ENCODE results near the gene MSRB2.
"Not testable (repeated sequence)": the region's sequence is repeated elsewhere in the genome, so short reads cannot be mapped to it uniquely, and the experiment has no call there.

MSRB2 gene

DNA sequence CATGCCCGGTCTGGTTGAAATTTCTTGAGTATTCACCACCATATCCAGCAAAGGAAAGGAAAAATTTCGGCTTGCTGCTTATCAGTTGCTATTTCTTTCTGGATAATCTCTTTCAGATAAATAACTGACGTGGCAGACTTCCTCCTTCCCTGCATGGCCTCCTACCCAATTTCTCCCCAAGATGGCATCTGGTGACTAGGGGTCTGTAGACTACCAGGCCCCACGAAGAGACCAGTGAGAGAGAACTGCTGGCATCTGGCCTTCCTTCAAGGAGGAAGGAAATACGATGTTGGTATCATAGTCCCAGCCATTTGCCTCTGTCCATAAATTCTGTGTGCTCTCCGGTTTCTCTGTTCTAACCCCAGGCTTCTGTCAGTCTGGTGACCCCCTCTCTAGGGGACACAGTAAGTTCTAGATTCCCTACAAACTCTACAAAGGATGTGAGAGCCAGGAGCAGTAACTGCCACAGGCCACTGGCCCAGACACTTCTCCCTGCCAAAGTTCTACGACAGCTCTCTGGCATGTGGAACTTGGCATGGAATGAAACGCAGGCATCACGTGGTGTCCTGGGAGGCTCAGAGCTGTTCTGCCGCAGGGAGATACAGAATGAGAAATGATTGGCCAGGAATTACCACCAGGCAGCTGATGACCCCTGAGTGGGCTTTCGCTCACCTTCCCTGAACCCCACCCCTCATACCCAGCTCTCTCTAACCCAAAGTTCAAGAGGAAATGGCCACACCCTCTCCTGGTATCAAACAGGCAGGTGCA lies 30.0 kb upstream of the MSRB2 start:
- DNase-seq (ENCODE audit: extremely low read depth, low read depth) = peak; percentile 8
- TF ChIP-seq, protein P1, sequence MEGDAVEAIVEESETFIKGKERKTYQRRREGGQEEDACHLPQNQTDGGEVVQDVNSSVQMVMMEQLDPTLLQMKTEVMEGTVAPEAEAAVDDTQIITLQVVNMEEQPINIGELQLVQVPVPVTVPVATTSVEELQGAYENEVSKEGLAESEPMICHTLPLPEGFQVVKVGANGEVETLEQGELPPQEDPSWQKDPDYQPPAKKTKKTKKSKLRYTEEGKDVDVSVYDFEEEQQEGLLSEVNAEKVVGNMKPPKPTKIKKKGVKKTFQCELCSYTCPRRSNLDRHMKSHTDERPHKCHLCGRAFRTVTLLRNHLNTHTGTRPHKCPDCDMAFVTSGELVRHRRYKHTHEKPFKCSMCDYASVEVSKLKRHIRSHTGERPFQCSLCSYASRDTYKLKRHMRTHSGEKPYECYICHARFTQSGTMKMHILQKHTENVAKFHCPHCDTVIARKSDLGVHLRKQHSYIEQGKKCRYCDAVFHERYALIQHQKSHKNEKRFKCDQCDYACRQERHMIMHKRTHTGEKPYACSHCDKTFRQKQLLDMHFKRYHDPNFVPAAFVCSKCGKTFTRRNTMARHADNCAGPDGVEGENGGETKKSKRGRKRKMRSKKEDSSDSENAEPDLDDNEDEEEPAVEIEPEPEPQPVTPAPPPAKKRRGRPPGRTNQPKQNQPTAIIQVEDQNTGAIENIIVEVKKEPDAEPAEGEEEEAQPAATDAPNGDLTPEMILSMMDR (IDR thresholded peaks at IDR 0.05; ENCODE audit: low read depth, low read length) = no peak

DNA sequence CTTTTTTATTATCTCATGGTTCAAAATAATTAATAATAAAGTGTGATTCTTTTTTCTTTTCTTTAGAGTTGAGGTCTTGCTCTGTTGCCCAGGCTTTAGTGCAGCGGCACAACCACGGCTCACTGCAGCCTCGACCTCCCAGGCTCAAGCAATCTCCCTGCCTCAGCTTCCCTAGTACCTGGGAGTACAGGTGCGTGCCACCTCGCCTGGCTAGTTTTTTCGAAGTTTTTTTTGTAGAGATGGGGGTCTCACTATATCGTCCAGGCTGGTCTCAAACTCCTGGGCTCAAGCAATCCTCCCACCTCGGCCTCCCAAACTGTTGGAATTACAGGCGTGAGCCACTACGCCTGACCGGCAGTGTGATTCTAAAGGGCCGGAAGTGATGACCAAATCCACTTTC lies 28.0 kb upstream of the MSRB2 start:
- no peak for DNase-seq (ENCODE audit: extremely low read depth, low read depth)
- TF ChIP-seq, protein P1 (IDR thresholded peaks at IDR 0.05; ENCODE audit: low read depth, low read length) = no peak

DNA sequence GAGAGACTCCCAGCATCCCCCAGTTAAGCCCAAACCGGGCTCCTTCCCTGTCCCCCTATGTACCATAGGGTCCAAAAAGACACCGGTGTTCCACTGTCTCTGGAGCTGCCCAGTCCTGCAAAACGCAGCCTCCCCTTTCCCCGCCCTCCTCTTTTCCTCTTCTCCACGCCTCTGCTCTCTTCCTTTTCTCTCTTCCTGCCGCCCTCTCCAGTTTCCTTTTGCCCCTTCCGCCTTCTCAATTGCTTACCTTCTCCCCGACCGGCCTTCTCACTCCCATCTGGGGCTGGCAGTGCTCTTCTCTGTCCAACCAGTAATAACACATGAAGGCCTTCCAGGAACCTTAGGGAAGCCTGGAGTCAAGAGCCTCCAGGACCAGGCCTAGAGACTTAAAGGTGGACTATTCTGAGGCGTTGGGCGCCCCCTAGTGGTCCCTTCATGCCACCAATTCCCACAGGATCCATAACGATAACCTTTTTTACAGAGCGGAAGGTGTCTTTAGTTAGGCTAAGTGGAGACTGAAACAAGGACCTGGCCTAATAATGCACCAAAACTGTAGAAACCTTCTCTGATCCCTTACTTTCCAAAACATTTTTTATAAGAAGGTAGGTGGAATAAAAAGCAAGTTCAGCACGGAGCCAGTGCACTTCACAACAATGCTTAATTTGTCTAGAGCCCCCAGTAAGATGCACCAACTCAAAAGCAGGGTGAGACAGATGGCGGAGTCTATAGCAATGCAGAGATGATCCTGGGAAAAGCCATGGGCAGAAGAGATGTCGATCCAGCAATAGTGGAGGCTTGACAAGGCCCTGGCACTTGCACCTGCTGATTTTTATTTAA lies 27.2 kb upstream of the MSRB2 start:
- peak; percentile 44 for DNase-seq (ENCODE audit: extremely low read depth, low read depth)
- TF ChIP-seq, protein P1 (IDR thresholded peaks at IDR 0.05; ENCODE audit: low read depth, low read length) = peak; percentile 90

DNA sequence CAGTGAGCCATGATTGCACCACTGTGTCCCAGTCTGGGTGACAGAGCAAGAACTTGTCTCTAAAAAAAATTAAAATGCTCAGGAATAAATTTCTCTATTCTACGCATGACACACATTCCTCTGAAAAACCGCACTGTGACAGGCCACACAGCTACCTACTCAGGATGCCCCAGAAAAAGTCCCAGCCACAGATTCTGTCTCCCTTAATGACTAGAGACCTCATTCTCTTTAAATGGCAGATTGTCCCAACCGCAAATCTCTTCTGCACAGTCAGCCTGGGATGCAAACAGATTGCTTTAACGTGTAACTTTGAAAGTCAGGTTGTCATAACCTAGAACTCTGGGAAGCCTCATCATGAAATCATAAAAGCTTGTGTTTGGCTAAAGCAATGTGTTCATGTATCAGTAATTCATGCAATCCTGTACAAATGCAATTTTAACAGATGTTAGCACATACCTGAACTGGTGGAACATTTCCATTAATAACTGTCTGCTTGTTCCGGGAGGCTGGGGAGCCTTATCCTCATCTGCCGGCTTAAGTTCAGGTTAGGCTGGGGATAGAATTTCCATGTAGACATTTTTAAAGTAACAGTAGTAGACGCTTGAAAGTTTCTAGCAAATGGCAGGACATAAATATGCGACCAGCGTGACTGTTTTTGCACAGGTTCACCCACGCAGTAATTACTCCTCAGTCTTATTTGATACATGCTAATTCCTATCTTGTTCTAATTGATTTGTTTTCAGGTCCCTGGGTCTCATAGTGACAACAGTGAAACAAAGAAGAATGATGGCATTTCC lies 26.2 kb upstream of the MSRB2 start:
- TF ChIP-seq, protein P1 (IDR thresholded peaks at IDR 0.05; ENCODE audit: low read depth, low read length) = no peak
- DNase-seq (ENCODE audit: extremely low read depth, low read depth) = no peak

DNA sequence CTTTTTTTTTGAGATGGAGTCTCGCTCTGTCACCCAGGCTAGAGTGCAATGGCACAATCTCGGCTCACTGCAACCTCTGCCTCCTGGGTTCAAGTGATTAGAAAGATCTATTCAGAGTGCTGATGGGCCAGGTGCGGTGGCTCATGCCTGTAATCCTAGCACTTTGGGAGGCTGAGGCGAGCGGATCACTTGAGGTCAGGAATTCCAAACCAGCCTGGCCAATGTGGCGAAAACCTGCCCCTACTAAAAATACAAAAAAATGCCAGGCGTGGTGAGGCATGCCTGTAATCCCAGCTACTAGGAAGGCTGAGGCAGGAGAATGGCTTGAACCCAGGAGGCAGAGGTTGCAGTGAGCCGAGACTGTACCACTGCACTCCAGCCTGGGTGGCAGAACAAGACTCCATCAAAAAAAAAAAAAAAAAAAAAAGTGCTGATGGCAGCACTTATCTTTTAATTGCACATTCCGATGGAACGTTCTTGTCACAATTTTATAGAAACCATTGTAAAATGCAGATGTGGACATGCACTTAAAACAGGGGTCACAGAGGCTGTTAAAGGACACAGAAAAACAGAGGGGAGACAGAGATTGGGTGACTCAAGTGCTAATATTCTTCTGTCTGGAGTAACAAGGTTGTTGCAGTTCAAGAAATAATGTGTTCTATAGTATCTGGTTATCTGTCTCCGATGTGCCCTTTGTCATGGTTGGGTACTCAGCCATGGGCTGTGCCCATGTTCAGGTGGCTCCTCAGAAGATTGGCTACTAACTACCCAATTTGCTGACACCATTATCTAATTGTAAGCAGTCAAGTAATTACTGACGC lies 25.1 kb upstream of the MSRB2 start:
- DNase-seq (ENCODE audit: extremely low read depth, low read depth) = not testable (repeated sequence)

DNA sequence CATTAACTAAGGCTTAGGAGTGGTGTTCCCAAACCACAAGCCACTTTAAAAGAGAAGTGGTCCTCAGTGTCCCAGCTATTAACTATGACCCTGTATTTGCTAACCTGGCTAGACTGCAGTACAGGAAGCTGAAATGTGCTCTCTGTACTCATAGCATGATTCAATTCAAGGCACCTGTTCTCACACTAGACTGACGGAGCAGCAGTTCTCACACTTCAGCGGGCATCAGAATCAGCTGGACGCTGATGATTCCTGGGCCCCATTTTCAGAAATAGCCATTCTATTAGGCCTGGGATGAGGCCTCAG lies 24.5 kb upstream of the MSRB2 start:
- TF ChIP-seq, protein P1 (IDR thresholded peaks at IDR 0.05; ENCODE audit: low read depth, low read length) = no peak
- DNase-seq (ENCODE audit: extremely low read depth, low read depth) = no peak

DNA sequence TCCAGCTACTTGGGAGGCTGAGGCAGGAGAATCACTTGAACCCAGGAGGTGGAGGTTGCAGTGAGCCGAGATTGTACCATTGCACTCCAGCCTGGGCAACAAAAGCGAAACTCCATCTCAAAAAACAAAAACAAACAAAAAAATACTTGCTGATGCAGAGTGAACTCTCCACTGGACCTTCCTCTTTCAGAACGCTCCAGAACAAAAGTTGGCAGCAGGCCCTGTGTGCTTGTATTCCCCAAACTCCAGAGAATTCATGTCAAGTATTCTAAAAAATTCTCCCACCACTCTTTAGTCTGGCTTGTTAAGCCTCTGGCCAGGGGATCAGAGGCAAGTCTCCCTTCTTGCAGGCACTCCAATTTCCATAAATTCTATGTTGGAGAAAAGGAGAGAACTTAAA lies 22.8 kb upstream of the MSRB2 start:
- not testable (repeated sequence) for DNase-seq (ENCODE audit: extremely low read depth, low read depth)

All from AG09319 (cell line).